WTC11 (cell line): ENCODE results near the gene CCR5. TPM values are rescaled to one million over a fixed set of nuclear protein-coding genes. Genes with fewer than 3 reads are reported as not detected.

Experiments
- ATAC-seq: fragments of 200-7000 bp; cut with Tn5 transposase; 2 replicates; pipeline ENCODE4 v1.10.0; 2021; ENCODE audit warnings: mild to moderate bottlenecking, moderate library complexity
- CTCF ChIA-PET: fragments of 300-600 bp; sonication (Branson Sonifier 250); formaldehyde crosslinking; loops from one replicate; lab custom pipeline; 2021; ENCODE audit warnings: antibody characterized with exemption; lab: Charles Lee
- POLR2A ChIA-PET: fragments of 350-600 bp; sonication (Branson Sonifier 250); formaldehyde crosslinking; loops from one replicate; lab custom pipeline; 2021; ENCODE audit warnings: antibody characterized with exemption; lab: Charles Lee
- DNase-seq: peaks from one replicate; pipeline ENCODE4 v3.0.0; 2021; ENCODE audit warnings: low spot score
- H3K27ac Mint-ChIP-seq: 2 replicates; pipeline ENCODE4 v1.8.0; 2021; ENCODE audit warnings: mixed read lengths
- H3K27me3 Mint-ChIP-seq: 2 replicates; pipeline ENCODE4 v1.8.0; 2021; ENCODE audit warnings: low read depth, mild to moderate bottlenecking, moderate library complexity, mixed read lengths
- H3K36me3 Mint-ChIP-seq: 2 replicates; pipeline ENCODE4 v1.8.0; 2021; ENCODE audit warnings: mixed read lengths
- H3K4me1 Mint-ChIP-seq: 2 replicates; pipeline ENCODE4 v1.8.0; 2022; ENCODE audit warnings: mixed read lengths
- H3K4me3 Mint-ChIP-seq: 2 replicates; pipeline ENCODE4 v1.8.0; 2021; ENCODE audit warnings: mild to moderate bottlenecking, moderate library complexity, mixed read lengths
- H3K9me3 Mint-ChIP-seq: 2 replicates; pipeline ENCODE4 v1.8.0; 2021; ENCODE audit warnings: mixed read lengths
- CREB1 ChIP-seq: sonication (generic); formaldehyde crosslinking; IDR thresholded peaks from 2 replicates; pipeline ENCODE4 v1.8.0; 2023; ENCODE audit warnings: mild to moderate bottlenecking, missing genetic modification reagents
- ELF4 ChIP-seq: sonication (generic); formaldehyde crosslinking; IDR thresholded peaks from 2 replicates; pipeline ENCODE4 v1.8.1; 2022; ENCODE audit warnings: low read depth, mild to moderate bottlenecking, moderate library complexity, missing genetic modification reagents
- FOXP4 ChIP-seq: sonication (generic); formaldehyde crosslinking; IDR thresholded peaks from 2 replicates; pipeline ENCODE4 v1.8.0; 2022; ENCODE audit warnings: mild to moderate bottlenecking, missing genetic modification reagents
- KAT7 ChIP-seq: sonication (generic); formaldehyde crosslinking; IDR thresholded peaks from 2 replicates; pipeline ENCODE4 v1.8.1; 2023; ENCODE audit warnings: missing genetic modification reagents, mild to moderate bottlenecking, borderline replicate concordance
- MYBL2 ChIP-seq: sonication (generic); formaldehyde crosslinking; IDR thresholded peaks from 2 replicates; pipeline ENCODE4 v1.8.1; 2023; ENCODE audit warnings: mild to moderate bottlenecking, moderate library complexity, missing genetic modification reagents
- SOX15 ChIP-seq: fragments of 250-450 bp; sonication (Bioruptor Pico); IDR thresholded peaks from 2 replicates; pipeline ENCODE4 v1.9.0; 2021; ENCODE audit warnings: mild to moderate bottlenecking
- total RNA-seq: library from RNA; stranded (reverse); gene quantifications from 3 replicates; pipeline ENCODE4 v1.2.3, GENCODE V29; 2021
- TF ChIP-seq, protein P1 (sequence below): sonication (generic); formaldehyde crosslinking; IDR thresholded peaks from 2 replicates; pipeline ENCODE4 v1.8.0; 2023; ENCODE audit warnings: mild to moderate bottlenecking, missing genetic modification reagents
- TF ChIP-seq, protein P2 (sequence below): sonication (generic); formaldehyde crosslinking; IDR thresholded peaks from 2 replicates; pipeline ENCODE4 v1.8.1; 2023; ENCODE audit warnings: mild to moderate bottlenecking, missing genetic modification reagents, borderline replicate concordance
- TF ChIP-seq, protein P3 (sequence below): sonication (generic); formaldehyde crosslinking; IDR thresholded peaks from 2 replicates; pipeline ENCODE4 v1.8.0; 2023; ENCODE audit warnings: missing genetic modification reagents, mild to moderate bottlenecking, borderline replicate concordance

CCR5 gene
- total RNA-seq, 1 experiment from 2014 or later = not detected

DNA sequence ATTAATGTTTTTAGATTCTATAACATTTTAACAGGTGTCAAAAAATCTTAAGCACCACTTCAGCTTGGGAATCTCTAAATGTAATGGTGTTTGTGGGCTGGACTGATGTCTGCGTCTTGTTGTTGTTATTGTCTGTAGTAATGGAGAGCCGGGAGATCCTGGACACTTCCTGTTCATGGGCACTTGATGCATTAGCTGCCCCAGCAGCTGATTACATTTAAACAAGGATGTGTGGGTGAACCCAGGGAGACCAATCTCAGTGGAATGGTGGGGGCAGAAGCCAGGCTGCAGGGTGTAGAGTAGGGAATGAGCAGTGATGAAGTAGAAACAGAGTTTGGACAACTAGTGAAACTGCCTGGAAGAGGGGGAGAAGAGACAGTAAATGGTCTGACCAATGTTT, 28.4 kb downstream of the CCR5 start:
- CTCF ChIA-PET = interaction anchor here (1.4 to 2.3 kb wide), 3 partner anchors 12 to 191 kb away, joined by 3 to 10 read pairs (median 5); partner anchors contain the start of gene CCR1
- H3K27ac Mint-ChIP-seq = no peak overlapping the region
- POLR2A ChIA-PET = no interaction called here

More for the DNA sequence above, 28.4 kb downstream of the CCR5 start:
- DNase-seq = no peak
- peaks cover 11% of the 10 kb centered on the region for H3K9me3 Mint-ChIP-seq
- peaks cover 5% of the 10 kb centered on the region; the same call in 1 of the 2 replicates for H3K27me3 Mint-ChIP-seq
- H3K4me1 Mint-ChIP-seq = peaks cover 16% of the 10 kb centered on the region
- no peak for TF ChIP-seq KAT7 (CRISPR knock-in tag)
- TF ChIP-seq SOX15 = no peak
- TF ChIP-seq, protein P1, sequence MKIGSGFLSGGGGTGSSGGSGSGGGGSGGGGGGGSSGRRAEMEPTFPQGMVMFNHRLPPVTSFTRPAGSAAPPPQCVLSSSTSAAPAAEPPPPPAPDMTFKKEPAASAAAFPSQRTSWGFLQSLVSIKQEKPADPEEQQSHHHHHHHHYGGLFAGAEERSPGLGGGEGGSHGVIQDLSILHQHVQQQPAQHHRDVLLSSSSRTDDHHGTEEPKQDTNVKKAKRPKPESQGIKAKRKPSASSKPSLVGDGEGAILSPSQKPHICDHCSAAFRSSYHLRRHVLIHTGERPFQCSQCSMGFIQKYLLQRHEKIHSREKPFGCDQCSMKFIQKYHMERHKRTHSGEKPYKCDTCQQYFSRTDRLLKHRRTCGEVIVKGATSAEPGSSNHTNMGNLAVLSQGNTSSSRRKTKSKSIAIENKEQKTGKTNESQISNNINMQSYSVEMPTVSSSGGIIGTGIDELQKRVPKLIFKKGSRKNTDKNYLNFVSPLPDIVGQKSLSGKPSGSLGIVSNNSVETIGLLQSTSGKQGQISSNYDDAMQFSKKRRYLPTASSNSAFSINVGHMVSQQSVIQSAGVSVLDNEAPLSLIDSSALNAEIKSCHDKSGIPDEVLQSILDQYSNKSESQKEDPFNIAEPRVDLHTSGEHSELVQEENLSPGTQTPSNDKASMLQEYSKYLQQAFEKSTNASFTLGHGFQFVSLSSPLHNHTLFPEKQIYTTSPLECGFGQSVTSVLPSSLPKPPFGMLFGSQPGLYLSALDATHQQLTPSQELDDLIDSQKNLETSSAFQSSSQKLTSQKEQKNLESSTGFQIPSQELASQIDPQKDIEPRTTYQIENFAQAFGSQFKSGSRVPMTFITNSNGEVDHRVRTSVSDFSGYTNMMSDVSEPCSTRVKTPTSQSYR (CRISPR knock-in tag) = no peak
- no peak for TF ChIP-seq CREB1 (CRISPR knock-in tag)
- TF ChIP-seq, protein P2, sequence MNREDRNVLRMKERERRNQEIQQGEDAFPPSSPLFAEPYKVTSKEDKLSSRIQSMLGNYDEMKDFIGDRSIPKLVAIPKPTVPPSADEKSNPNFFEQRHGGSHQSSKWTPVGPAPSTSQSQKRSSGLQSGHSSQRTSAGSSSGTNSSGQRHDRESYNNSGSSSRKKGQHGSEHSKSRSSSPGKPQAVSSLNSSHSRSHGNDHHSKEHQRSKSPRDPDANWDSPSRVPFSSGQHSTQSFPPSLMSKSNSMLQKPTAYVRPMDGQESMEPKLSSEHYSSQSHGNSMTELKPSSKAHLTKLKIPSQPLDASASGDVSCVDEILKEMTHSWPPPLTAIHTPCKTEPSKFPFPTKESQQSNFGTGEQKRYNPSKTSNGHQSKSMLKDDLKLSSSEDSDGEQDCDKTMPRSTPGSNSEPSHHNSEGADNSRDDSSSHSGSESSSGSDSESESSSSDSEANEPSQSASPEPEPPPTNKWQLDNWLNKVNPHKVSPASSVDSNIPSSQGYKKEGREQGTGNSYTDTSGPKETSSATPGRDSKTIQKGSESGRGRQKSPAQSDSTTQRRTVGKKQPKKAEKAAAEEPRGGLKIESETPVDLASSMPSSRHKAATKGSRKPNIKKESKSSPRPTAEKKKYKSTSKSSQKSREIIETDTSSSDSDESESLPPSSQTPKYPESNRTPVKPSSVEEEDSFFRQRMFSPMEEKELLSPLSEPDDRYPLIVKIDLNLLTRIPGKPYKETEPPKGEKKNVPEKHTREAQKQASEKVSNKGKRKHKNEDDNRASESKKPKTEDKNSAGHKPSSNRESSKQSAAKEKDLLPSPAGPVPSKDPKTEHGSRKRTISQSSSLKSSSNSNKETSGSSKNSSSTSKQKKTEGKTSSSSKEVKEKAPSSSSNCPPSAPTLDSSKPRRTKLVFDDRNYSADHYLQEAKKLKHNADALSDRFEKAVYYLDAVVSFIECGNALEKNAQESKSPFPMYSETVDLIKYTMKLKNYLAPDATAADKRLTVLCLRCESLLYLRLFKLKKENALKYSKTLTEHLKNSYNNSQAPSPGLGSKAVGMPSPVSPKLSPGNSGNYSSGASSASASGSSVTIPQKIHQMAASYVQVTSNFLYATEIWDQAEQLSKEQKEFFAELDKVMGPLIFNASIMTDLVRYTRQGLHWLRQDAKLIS = no peak
- no peak for TF ChIP-seq MYBL2
- TF ChIP-seq, protein P3, sequence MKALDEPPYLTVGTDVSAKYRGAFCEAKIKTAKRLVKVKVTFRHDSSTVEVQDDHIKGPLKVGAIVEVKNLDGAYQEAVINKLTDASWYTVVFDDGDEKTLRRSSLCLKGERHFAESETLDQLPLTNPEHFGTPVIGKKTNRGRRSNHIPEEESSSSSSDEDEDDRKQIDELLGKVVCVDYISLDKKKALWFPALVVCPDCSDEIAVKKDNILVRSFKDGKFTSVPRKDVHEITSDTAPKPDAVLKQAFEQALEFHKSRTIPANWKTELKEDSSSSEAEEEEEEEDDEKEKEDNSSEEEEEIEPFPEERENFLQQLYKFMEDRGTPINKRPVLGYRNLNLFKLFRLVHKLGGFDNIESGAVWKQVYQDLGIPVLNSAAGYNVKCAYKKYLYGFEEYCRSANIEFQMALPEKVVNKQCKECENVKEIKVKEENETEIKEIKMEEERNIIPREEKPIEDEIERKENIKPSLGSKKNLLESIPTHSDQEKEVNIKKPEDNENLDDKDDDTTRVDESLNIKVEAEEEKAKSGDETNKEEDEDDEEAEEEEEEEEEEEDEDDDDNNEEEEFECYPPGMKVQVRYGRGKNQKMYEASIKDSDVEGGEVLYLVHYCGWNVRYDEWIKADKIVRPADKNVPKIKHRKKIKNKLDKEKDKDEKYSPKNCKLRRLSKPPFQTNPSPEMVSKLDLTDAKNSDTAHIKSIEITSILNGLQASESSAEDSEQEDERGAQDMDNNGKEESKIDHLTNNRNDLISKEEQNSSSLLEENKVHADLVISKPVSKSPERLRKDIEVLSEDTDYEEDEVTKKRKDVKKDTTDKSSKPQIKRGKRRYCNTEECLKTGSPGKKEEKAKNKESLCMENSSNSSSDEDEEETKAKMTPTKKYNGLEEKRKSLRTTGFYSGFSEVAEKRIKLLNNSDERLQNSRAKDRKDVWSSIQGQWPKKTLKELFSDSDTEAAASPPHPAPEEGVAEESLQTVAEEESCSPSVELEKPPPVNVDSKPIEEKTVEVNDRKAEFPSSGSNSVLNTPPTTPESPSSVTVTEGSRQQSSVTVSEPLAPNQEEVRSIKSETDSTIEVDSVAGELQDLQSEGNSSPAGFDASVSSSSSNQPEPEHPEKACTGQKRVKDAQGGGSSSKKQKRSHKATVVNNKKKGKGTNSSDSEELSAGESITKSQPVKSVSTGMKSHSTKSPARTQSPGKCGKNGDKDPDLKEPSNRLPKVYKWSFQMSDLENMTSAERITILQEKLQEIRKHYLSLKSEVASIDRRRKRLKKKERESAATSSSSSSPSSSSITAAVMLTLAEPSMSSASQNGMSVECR (CRISPR knock-in tag) = no peak
- TF ChIP-seq ELF4 (CRISPR knock-in tag) = no peak
- TF ChIP-seq FOXP4 (CRISPR knock-in tag) = no peak
- H3K4me3 Mint-ChIP-seq = no peak overlapping the region
- H3K36me3 Mint-ChIP-seq = no peaks in the 10 kb centered on the region
- ATAC-seq = no peak
